Activated CD8-positive, alpha-beta memory T cell treated with anti-CD3 and anti-CD28 coated beads for 36 hours (primary cell): Measurements from ENCODE around the gene SERINC4. TPM values are rescaled to one million over a fixed set of nuclear protein-coding genes. Genes with fewer than 3 reads are reported as not detected.

ENCODE experiments used
- CTCF ChIA-PET: fragments of 350-600 bp; sonication (Branson Sonifier 250); formaldehyde crosslinking; loops from one replicate; lab custom pipeline; 2021; ENCODE audit warnings: antibody characterized with exemption; lab: Charles Lee
- POLR2A ChIA-PET: fragments of 350-600 bp; sonication (Branson Sonifier 250); formaldehyde crosslinking; loops from one replicate; lab custom pipeline; 2021; ENCODE audit warnings: antibody characterized with exemption; lab: Charles Lee
- total RNA-seq, 2 experiments: library from RNA; stranded (reverse); gene quantifications; one replicate each; pipeline ENCODE4 v1.2.3, GENCODE V29; 2021

Gene SERINC4
- total RNA-seq, 2 experiments from 2014 or later = 0.10 to 0.11 TPM

DNA sequence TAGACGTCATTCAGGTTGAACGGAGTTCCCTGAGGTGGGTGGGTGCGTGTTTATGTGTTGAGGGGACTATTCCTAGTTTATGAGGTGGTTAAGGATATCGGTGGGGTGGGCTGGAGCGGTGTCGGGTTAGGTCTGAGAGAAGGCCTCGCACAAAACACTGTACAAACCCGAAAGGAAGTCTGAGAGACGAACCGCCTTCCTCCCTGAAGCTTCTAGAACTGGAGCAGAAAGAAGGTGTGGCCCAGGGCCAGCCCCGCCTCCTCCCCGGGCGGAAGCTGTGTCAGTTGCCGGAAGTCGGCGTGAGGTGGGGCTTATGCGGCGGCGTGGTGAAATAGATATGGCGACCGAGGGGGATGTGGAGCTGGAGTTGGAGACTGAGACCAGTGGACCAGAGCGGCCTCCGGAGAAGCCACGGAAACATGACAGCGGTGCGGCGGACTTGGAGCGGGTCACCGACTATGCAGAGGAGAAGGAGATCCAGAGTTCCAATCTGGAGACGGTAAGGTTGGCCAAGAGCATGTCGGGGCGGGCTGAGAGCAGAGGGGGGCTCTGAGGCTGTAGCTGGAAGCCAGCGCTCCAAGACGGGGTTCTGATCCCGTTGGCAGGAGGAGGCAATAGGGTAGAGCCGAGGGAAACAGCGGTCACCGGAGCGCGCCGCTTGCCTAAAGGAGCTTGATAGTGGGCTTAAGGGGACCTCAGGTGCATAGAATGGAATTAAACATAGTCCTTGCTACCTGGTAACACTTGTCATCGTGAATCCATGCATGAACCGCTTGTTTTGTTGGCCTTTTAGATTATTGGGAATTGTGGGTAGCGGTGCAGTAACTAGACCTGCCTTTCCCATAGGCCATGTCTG is 494 bp upstream of the SERINC4 start, which contains the start of gene HYPK:
Gene HYPK, plus strand, starts transcription at position 314 of the 856 bp plus-strand sequence. Its CDS starts 24 bp downstream, at position 338.
- ChIA-PET POLR2A (interaction anchor here (0.9 to 1.6 kb wide), 4 partner anchors 9 to 24 kb away, joined by 4 to 12 read pairs (median 6); partner anchors contain the start of genes MFAP1 and SERF2), CTCF (interaction anchor here (0.9 to 1.0 kb wide), 2 partner anchors 9 to 11 kb away, joined by 3 read pairs; partner anchors contain the start of gene SERF2)

DNA sequence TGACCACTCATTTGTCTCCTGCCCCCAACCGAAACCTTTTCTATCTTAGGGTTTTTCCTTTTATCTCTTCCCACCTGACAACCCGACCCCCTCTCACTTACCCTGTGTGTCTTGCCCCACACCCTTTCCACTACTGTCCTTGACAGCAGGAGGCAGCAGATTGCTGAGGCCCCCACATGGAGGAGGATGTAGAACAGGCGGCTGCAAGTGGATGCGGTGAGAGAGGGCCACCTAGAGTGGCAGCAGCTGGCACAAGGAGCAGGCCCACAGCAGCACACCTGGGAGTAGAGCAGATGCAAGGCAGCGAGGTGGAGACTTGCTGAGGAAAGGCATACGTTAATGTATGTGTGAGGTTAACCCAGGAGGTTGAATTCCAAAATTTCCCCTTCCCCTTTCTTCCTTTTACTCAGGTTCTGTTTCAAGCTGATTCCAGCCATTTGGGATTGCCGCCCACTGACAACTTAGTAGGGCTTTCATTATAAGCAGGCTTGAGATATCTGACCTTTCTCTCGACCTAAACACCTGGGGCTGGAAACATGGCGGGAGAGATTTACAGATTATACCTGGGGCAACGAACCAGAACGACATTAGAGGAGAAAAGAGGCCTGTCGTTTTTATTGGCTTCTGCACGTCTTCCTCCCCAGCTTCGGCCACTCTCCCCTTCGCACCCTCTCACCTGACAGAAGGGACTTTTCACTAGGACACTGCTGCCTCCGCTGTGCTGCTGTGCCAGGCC is 643 bp downstream of the SERINC4 start:
- ChIA-PET POLR2A (no interaction called here), CTCF (no interaction called here)

GRCh38 chr15:43796566-43796965 is 3.5 kb downstream of the SERINC4 start:
- ChIA-PET POLR2A (interaction anchor here (0.7 kb wide), 2 partner anchors 52 to 68 kb away, joined by 4 to 8 read pairs; no protein-coding TSS in a partner anchor), CTCF (no interaction called here)

- ChIA-PET POLR2A (interaction anchor here (0.7 kb wide), 2 partner anchors 19 to 51 kb away, joined by 3 to 8 read pairs; partner anchors contain the start of gene ELL3), CTCF (no interaction called here)
Measured at GRCh38 chr15:43795997-43796396, 4.0 kb downstream of the SERINC4 start.

GRCh38 chr15:43795197-43795596 is 4.8 kb downstream of the SERINC4 start:
- POLR2A ChIA-PET = interaction anchor here (0.7 kb wide), 1 partner anchor 18 kb away, joined by 3 read pairs; the partner anchor contains the start of gene ELL3
- CTCF ChIA-PET = no interaction called here

DNA sequence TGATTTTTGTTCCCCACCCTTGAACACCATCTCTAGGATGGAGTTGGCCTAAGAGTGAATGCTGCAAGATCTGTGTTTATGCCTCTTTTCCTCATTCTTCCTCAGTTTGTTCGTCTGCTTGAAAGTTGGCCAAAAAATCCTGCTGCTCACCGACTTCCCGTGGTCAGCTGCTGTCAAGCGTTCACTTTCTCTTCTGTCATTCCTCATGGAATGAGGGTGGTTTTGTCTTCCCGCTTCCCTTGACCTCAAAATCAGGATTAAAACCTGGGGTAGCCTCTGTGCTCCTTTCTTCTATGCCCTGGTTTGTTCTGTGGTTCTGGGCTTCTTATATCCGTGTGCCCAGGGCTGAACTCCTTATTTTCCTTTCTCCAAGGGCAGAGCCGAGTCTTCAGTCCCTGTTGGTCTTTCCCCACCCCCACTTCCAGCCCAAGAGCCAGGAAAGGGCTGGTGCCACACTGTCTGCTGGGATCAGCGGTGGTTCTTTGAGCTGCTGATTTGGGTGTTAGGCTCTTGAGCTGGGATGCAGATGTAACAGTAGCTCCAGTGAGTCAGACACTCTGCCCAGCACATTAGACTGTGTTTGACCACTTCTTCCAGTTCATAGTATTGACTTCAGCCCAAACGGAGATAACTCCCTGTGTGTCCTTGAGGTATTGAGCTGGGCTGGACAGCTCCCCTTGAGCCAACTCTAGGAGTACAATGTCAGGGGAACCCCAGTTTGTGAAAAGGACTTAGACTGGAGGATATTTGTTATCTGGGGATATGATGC is 5.6 kb downstream of the SERINC4 start:
- ChIA-PET CTCF (no interaction called here), POLR2A (interaction anchor here (0.7 kb wide), 1 partner anchor 65 kb away, joined by 4 read pairs; no protein-coding TSS in a partner anchor)

DNA sequence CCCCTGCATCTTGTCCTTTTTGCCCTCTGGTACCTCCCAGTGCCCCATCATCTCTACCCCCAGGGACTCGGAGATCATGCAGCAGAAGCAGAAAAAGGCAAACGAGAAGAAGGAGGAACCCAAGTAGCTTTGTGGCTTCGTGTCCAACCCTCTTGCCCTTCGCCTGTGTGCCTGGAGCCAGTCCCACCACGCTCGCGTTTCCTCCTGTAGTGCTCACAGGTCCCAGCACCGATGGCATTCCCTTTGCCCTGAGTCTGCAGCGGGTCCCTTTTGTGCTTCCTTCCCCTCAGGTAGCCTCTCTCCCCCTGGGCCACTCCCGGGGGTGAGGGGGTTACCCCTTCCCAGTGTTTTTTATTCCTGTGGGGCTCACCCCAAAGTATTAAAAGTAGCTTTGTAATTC is 6.4 kb downstream of the SERINC4 start:
- ChIA-PET POLR2A (interaction anchor here (1.0 to 1.1 kb wide), 3 partner anchors 31 to 44 kb away, joined by 4 to 5 read pairs (median 4); partner anchors contain the start of gene MFAP1), CTCF (interaction anchor here (0.5 kb wide), 1 partner anchor 17 kb away, joined by 3 read pairs; no protein-coding TSS in a partner anchor)

- ChIA-PET POLR2A (interaction anchor here (1.0 to 1.1 kb wide), 3 partner anchors 32 to 43 kb away, joined by 4 to 5 read pairs (median 4); partner anchors contain the start of gene MFAP1), CTCF (interaction anchor here (0.5 to 1.1 kb wide), 2 partner anchors 17 kb away, joined by 3 read pairs; no protein-coding TSS in a partner anchor)
Measured at GRCh38 chr15:43792761-43793476, 7.1 kb downstream of the SERINC4 start.

GRCh38 chr15:43791993-43792760 is 7.8 kb downstream of the SERINC4 start, which contains the start of gene SERF2:
Gene SERF2 (plus strand): TSS chr15:43792320. CDS start chr15:43792377, 57 bp downstream.
- ChIA-PET POLR2A (interaction anchor here (0.6 to 1.3 kb wide), 7 partner anchors 8 to 42 kb away, joined by 3 to 7 read pairs (median 4); partner anchors contain the start of genes ELL3, HYPK, MFAP1 and SERINC4), CTCF (interaction anchor here (1.0 to 1.1 kb wide), 2 partner anchors 8 to 18 kb away, joined by 3 read pairs; partner anchors contain the start of genes HYPK and SERINC4)

DNA sequence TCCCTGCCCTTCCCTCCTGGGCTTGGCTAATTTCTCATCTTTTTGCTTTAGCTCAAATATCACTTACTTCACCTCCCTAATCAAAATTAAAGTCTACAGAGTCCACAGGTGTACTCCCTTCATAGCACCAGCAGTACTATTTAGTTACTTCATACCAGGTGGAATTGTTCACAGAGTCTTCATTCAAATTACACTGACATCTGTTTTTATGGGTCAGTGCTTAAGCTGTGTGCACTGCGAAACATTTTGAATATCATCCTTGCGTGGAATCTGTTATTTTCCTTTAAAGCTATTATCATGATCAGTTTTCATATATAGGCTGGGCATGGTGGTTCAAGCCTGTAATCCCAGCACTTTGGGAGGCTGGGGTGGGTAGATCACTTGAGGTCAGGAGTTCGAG is 10.6 kb downstream of the SERINC4 start:
- CTCF ChIA-PET = interaction anchor here (0.6 to 2.6 kb wide), 3 partner anchors 11 to 19 kb away, joined by 4 to 11 read pairs (median 8); partner anchors contain the start of gene ELL3
- POLR2A ChIA-PET = interaction anchor here (0.6 kb wide), 1 partner anchor 41 kb away, joined by 6 read pairs; no protein-coding TSS in a partner anchor

GRCh38 chr15:43779016-43779415 is 21.0 kb downstream of the SERINC4 start:
- POLR2A ChIA-PET = interaction anchor here (0.6 to 0.7 kb wide), 2 partner anchors 10 to 19 kb away, joined by 5 to 18 read pairs; no protein-coding TSS in a partner anchor
- CTCF ChIA-PET = interaction anchor here (0.6 kb wide), 1 partner anchor 10 kb away, joined by 4 read pairs; no protein-coding TSS in a partner anchor

GRCh38 chr15:43777267-43777914 is 22.6 kb downstream of the SERINC4 start:
- ChIA-PET POLR2A (interaction anchor here (0.6 to 1.2 kb wide), 5 partner anchors 14 to 53 kb away, joined by 3 to 5 read pairs (median 4); partner anchors contain the start of gene PDIA3), CTCF (interaction anchor here (0.7 to 2.8 kb wide), 6 partner anchors 8 to 50 kb away, joined by 3 to 11 read pairs (median 4); partner anchors contain the start of gene MFAP1)

GRCh38 chr15:43776718-43777266 is 23.2 kb downstream of the SERINC4 start, which contains the start of gene ELL3:
Gene ELL3 (minus strand): TSS chr15:43776966. CDS start chr15:43776901, 65 bp downstream.
- POLR2A ChIA-PET = interaction anchor here (0.5 to 1.2 kb wide), 9 partner anchors 15 to 54 kb away, joined by 3 to 5 read pairs (median 4); partner anchors contain the start of genes HYPK, PDIA3 and SERINC4
- CTCF ChIA-PET = interaction anchor here (0.5 to 2.8 kb wide), 7 partner anchors 9 to 50 kb away, joined by 3 to 11 read pairs (median 3); partner anchors contain the start of gene MFAP1

- ChIA-PET POLR2A (interaction anchor here (0.5 to 1.2 kb wide), 9 partner anchors 15 to 54 kb away, joined by 3 to 5 read pairs (median 4); partner anchors contain the start of genes HYPK, PDIA3 and SERINC4), CTCF (interaction anchor here (0.5 to 2.8 kb wide), 6 partner anchors 13 to 75 kb away, joined by 3 to 11 read pairs (median 4); partner anchors contain the start of gene MFAP1)
Measured at GRCh38 chr15:43776101-43776717, 23.8 kb downstream of the SERINC4 start.
